Keratinocyte (primary cell): ENCODE data around the gene GRAMD2A. TPM values are rescaled to one million over a fixed set of nuclear protein-coding genes. Genes with fewer than 3 reads are reported as not detected.

Experiments used
- DNase-seq: peaks from one replicate; pipeline ENCODE4 v3.0.0-alpha.2; 2011; ENCODE audit warnings: low read depth, missing footprints, low spot score
- FAIRE-seq: peaks from 2 replicates; lab custom pipeline; 2011; peaks lifted over from hg19 to GRCh38; lab: Jason Lieb, UNC
- H2AFZ ChIP-seq: 2 replicates; pipeline ENCODE4 v1.6.0; 2012; ENCODE audit warnings: low read length, control low read depth, inconsistent platforms; ENCODE audit not compliant: control insufficient read depth
- H3K27ac ChIP-seq: 2 replicates; pipeline ENCODE4 v1.5.1; 2011; ENCODE audit warnings: low read length; ENCODE audit not compliant: control insufficient read depth, insufficient read depth
- H3K27me3 ChIP-seq: 3 replicates; pipeline ENCODE4 v1.6.0; 2011; ENCODE audit warnings: low read length; ENCODE audit not compliant: control insufficient read depth, insufficient read depth; ENCODE audit errors: extremely low read depth
- H3K36me3 ChIP-seq, 2 experiments: 2 replicates in 1 of 2; 3 replicates in 1 of 2; pipeline ENCODE4 v1.5.1; 2011; ENCODE audit warnings: low read length in 2 of 2, mild to moderate bottlenecking in 1 of 2; ENCODE audit not compliant: control insufficient read depth in 2 of 2, insufficient read depth in 2 of 2; ENCODE audit errors: extremely low read depth in 1 of 2
- H3K4me1 ChIP-seq: 3 replicates; pipeline ENCODE4 v1.5.1; 2011; ENCODE audit warnings: low read length; ENCODE audit not compliant: control insufficient read depth, insufficient read depth; ENCODE audit errors: extremely low read depth
- H3K4me2 ChIP-seq: 3 replicates; pipeline ENCODE4 v1.6.0; 2011; ENCODE audit warnings: low read depth, low read length; ENCODE audit not compliant: control insufficient read depth, insufficient read depth; ENCODE audit errors: extremely low read depth
- H3K4me3 ChIP-seq, 3 experiments: fragments of 200-600 bp in 1 of 3; sonication (generic) in 1 of 3; 2 replicates in 2 of 3; 3 replicates in 1 of 3; pipeline ENCODE4 v1.5.1; 2011 to 2016; ENCODE audit warnings: low read length in 3 of 3, mild to moderate bottlenecking in 3 of 3, control low read depth in 2 of 3, inconsistent platforms in 1 of 3, low read depth in 1 of 3, mixed read lengths in 1 of 3, mixed run types in 1 of 3, moderate library complexity in 1 of 3; ENCODE audit not compliant: control insufficient read depth in 2 of 3, insufficient read depth in 2 of 3; ENCODE audit errors: extremely low read depth in 1 of 3
- H3K79me2 ChIP-seq: 2 replicates; pipeline ENCODE4 v1.6.0; 2012; ENCODE audit warnings: low read length; ENCODE audit not compliant: control insufficient read depth, insufficient read depth
- H3K9ac ChIP-seq: 3 replicates; pipeline ENCODE4 v1.6.0; 2011; ENCODE audit warnings: low read length; ENCODE audit not compliant: control insufficient read depth, insufficient read depth; ENCODE audit errors: extremely low read depth
- H3K9me1 ChIP-seq: 3 replicates; pipeline ENCODE4 v1.6.0; 2011; ENCODE audit warnings: low read length; ENCODE audit not compliant: control insufficient read depth, insufficient read depth; ENCODE audit errors: extremely low read depth
- H3K9me3 ChIP-seq: 2 replicates; pipeline ENCODE4 v1.5.1; 2012; ENCODE audit warnings: low read depth, low read length; ENCODE audit not compliant: control insufficient read depth
- H4K20me1 ChIP-seq: 3 replicates; pipeline ENCODE4 v1.6.0; 2011; ENCODE audit warnings: low read length; ENCODE audit not compliant: control insufficient read depth, insufficient read depth; ENCODE audit errors: extremely low read depth
- EZH2 ChIP-seq: IDR thresholded peaks from one replicate; pipeline ENCODE4 v1.6.1; 2012; ENCODE audit warnings: inconsistent platforms, mild to moderate bottlenecking, low read length, moderate library complexity
- dilution Hi-C: fragments of 300-500 bp; cut with MboI; formaldehyde crosslinking; loops from one replicate; pipeline ENCODE4 v1.7.0; 2020; ENCODE audit warnings: low sequenced_read_pairs; ENCODE audit not compliant: extremely low pct_ligation_motif_present
- polyA plus RNA-seq, 5 experiments: library from polyadenylated mRNA; depleted of rRNA in 3 of 5; stranded (reverse) in 3 of 5; stranded (forward) in 1 of 5; unstranded in 1 of 5; fragments of >200 nt; gene quantifications; 1 replicate in 1 of 5; 2 replicates in 3 of 5; 3 replicates in 1 of 5; pipeline versions ENCODE4 v1.2.1 to v1.2.3, GENCODE V29; 2011 to 2012; ENCODE audit warnings: missing spikeins in 2 of 5, low read depth in 1 of 5, low replicate concordance in 1 of 5
- TF ChIP-seq, protein P1 (sequence below), 3 experiments: IDR thresholded peaks in 1 of 3; conservative IDR thresholded peaks in 1 of 3; optimal IDR thresholded peaks in 1 of 3; 2 replicates in 2 of 3; 3 replicates in 1 of 3; pipeline versions ENCODE3 to v1.5.1; 2011; ENCODE audit warnings: low read length in 3 of 3, mild to moderate bottlenecking in 3 of 3, moderate library complexity in 2 of 3, control low read depth in 1 of 3, inconsistent platforms in 1 of 3; ENCODE audit not compliant: insufficient read depth in 2 of 3; ENCODE audit errors: extremely low read depth in 1 of 3

Gene GRAMD2A
- polyA plus RNA-seq, 1 donor (not counting 4 experiments of a cell fraction or from before 2014, with no cell fraction given) = 5.7 TPM

DNA sequence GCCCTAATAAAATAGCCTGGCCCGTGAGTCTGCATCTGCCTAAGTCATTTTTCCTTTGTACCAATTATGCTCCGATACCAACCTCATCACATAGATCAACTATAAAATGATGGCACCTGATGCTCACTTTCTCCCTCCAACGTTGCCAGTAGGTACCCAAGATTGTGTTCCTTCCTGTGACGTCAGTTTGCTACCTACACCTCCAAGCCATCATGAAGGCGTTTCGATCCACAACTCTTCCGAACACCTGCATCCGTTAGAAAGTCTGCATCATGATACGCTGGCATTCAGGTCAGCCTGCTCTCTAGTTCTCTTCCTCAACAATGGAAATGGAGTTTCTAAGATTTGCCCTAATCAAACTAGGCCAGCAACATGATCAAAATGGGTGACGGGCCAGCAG lies 25.7 kb upstream of the GRAMD2A start:
- H3K36me3 ChIP-seq = peaks cover 33 to 58% of the 10 kb centered on the region in 2 experiments
- peaks cover 55% of the 10 kb centered on the region for H3K4me1 ChIP-seq
- H3K9me1 ChIP-seq = no peaks in the 10 kb centered on the region
- H4K20me1 ChIP-seq = peaks cover 56% of the 10 kb centered on the region
- H3K9me3 ChIP-seq = no peaks in the 10 kb centered on the region
- peak overlapping the region; percentile 73 for H3K4me2 ChIP-seq
- no peaks in the 10 kb centered on the region for H3K27me3 ChIP-seq
- dilution Hi-C loops = no loop called here
- DNase-seq = no peak
- TF ChIP-seq, protein P1, sequence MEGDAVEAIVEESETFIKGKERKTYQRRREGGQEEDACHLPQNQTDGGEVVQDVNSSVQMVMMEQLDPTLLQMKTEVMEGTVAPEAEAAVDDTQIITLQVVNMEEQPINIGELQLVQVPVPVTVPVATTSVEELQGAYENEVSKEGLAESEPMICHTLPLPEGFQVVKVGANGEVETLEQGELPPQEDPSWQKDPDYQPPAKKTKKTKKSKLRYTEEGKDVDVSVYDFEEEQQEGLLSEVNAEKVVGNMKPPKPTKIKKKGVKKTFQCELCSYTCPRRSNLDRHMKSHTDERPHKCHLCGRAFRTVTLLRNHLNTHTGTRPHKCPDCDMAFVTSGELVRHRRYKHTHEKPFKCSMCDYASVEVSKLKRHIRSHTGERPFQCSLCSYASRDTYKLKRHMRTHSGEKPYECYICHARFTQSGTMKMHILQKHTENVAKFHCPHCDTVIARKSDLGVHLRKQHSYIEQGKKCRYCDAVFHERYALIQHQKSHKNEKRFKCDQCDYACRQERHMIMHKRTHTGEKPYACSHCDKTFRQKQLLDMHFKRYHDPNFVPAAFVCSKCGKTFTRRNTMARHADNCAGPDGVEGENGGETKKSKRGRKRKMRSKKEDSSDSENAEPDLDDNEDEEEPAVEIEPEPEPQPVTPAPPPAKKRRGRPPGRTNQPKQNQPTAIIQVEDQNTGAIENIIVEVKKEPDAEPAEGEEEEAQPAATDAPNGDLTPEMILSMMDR (optimal IDR thresholded peaks at IDR 0.05 in 1 of 3, IDR thresholded peaks at IDR 0.05 in 1 of 3, conservative IDR thresholded peaks at IDR 0.05 in 1 of 3; ENCODE audit: extremely low read depth in 1 of 3, insufficient read depth in 2 of 3, low read length in 3 of 3) = no peak
- TF ChIP-seq EZH2 = no peak
- peaks cover 90% of the 10 kb centered on the region for H3K79me2 ChIP-seq
- H3K9ac ChIP-seq = peak overlapping the region; percentile 51
- H3K4me3 ChIP-seq = peak overlapping the region in 2 of 3 experiments; percentile 8 to 29
- FAIRE-seq = no peak
- peak overlapping the region; percentile 76 for H3K27ac ChIP-seq
- no peak overlapping the region for H2AFZ ChIP-seq

- Histone ChIP-seq H3K4me3 (peak overlapping the region in 1 of 3 experiments; percentile 34), H3K36me3 (peaks cover 34 to 62% of the 10 kb centered on the region in 2 experiments), H3K9ac (peak overlapping the region; percentile 53), H4K20me1 (peaks cover 60% of the 10 kb centered on the region), H3K9me3 (no peaks in the 10 kb centered on the region), H3K27me3 (no peaks in the 10 kb centered on the region), H3K4me1 (peaks cover 55% of the 10 kb centered on the region), H3K27ac (peak overlapping the region; percentile 76), H3K9me1 (no peaks in the 10 kb centered on the region), H3K79me2 (peaks cover 88% of the 10 kb centered on the region), H2AFZ (no peak overlapping the region), H3K4me2 (peak overlapping the region; percentile 73)
- dilution Hi-C loops = no loop called here
- no peak for TF ChIP-seq EZH2
- TF ChIP-seq, protein P1 (optimal IDR thresholded peaks at IDR 0.05 in 1 of 3, IDR thresholded peaks at IDR 0.05 in 1 of 3, conservative IDR thresholded peaks at IDR 0.05 in 1 of 3; ENCODE audit: extremely low read depth in 1 of 3, insufficient read depth in 2 of 3, low read length in 3 of 3) = peak in 2 of 3 experiments; percentile 20 to 25
- peak; percentile 92 for FAIRE-seq
- DNase-seq = peak; percentile 85
These were observed 24.8 kb upstream of the GRAMD2A start for GRCh38 chr15:72222393-72222792.
